Rectal smooth muscle tissue (tissue), 1 donor: ENCODE results near the gene CAD.
"Not testable (repeated sequence)": the region's sequence is repeated elsewhere in the genome, so short reads cannot be mapped to it uniquely, and the experiment has no call there.

Experiments used
- H3K27ac ChIP-seq: one replicate; pipeline ENCODE4 v1.7.0; 2013; ENCODE audit warnings: low read depth, low read length, inconsistent platforms
- H3K27me3 ChIP-seq: one replicate; pipeline ENCODE4 v1.7.0; 2013; ENCODE audit warnings: low read length; ENCODE audit not compliant: control insufficient read depth, insufficient read depth
- H3K36me3 ChIP-seq: one replicate; pipeline ENCODE4 v1.7.0; 2013; ENCODE audit warnings: low read length; ENCODE audit not compliant: control insufficient read depth, insufficient read depth
- H3K4me1 ChIP-seq: one replicate; pipeline ENCODE4 v1.7.0; 2013; ENCODE audit warnings: low read length; ENCODE audit not compliant: control insufficient read depth, insufficient read depth
- H3K4me3 ChIP-seq: one replicate; pipeline ENCODE4 v1.7.0; 2013; ENCODE audit warnings: low read length
- H3K9ac ChIP-seq: one replicate; pipeline ENCODE4 v1.7.0; 2013; ENCODE audit warnings: low read length

CAD gene

DNA sequence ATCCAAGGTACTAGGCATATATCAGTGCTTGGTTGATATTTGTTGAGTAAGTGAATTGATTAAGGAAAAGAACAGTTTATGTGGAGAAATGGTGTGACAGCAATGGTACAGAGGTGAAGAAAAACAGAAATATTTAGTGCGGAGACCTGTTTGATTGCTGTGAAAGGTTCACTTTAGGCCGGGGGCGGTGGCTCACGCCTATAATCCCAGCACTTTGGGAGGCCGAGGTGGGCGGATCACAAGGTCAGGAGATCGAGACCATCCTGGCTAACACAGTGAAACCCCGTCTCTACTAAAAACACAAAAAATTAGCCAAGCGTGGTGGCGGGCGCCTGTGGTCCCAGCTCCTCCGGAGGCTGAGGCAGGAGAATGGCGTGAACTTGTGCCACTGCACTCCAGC lies 51.1 kb downstream of the CAD start:
- not testable (repeated sequence) for H3K4me3 ChIP-seq, H3K4me1 ChIP-seq, H3K27ac ChIP-seq, H3K36me3 ChIP-seq, H3K9ac ChIP-seq
- peaks cover 14% of the 10 kb centered on the region for H3K27me3 ChIP-seq

DNA sequence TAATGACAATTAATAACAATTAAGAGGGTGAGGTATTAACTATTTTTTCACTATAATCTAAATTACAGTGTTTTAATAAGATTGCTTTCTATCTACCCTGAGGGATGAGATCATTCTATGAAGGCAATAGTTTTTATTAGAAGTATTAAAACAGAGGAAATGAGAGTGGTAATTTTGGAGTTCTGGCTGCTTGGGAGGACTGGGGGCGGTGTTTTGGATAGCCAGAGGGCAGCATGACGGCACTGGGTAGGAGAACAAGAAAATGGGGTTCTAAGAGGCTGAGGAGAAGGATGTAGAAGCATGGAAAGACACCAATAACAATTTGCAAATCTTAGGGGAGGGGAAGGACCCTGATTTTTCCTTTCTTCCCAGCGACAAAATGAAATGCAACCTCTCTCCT lies 53.0 kb downstream of the CAD start:
- Histone ChIP-seq H3K27me3 (no peaks in the 10 kb centered on the region), H3K9ac (no peak overlapping the region), H3K36me3 (no peaks in the 10 kb centered on the region), H3K4me1 (no peaks in the 10 kb centered on the region), H3K27ac (no peak overlapping the region), H3K4me3 (no peak overlapping the region)

DNA sequence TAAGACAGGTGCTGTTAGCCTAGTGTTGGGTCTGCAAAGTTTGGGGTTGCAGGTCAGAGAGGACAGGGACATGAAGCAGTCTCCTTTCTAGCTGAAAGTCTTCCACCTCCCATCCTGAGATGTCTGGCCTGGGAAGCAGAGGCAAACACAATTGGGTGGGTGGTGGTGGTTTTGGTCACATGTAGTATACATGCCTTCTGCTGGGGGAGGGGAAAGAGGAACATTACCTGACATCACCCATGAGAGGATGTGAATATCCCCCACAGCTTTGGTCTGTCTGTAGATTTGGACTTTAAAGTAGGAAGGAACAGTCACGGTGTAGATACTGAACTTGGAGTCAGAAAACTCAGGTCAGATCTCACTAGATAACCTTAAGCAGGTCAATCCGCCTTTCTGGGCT lies 53.5 kb downstream of the CAD start:
- Histone ChIP-seq H3K4me1 (no peaks in the 10 kb centered on the region), H3K27ac (no peak overlapping the region), H3K27me3 (no peaks in the 10 kb centered on the region), H3K36me3 (no peaks in the 10 kb centered on the region), H3K4me3 (no peak overlapping the region), H3K9ac (no peak overlapping the region)

DNA sequence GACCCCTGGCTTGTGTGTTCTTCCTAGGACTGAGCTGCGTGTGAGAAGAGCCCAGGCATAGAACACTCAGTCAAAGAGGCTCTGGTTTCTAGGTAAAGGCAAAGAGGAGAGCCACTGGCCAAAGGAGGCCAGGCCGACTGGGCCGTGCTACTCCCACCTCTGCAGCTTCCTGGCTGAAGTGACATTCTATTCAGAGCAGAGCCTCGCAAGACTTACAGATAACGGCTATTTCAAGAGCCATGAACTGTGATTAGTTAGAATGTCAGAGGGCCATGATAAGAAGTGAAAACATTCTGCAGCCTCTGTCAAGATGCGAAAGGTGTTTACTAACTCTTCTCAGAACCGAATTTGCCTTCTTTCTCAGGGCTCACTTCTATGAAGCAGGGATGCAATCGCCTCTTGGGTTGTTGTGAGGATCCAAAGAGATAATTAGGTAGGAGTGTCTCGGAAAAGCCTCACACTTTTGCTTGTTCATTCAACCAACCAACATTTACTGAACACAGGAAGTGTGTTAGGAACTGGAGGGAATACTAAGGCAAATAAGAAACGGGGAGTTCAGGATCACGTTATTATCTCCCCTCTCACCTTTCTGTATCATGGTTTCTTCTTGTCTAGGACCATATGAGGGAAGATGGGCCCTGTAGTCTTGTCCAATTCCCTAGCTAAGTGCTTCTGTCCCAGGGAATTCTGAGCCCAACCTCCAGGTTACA lies 54.6 kb downstream of the CAD start:
- no peak overlapping the region for H3K27ac ChIP-seq
- no peaks in the 10 kb centered on the region for H3K36me3 ChIP-seq

DNA sequence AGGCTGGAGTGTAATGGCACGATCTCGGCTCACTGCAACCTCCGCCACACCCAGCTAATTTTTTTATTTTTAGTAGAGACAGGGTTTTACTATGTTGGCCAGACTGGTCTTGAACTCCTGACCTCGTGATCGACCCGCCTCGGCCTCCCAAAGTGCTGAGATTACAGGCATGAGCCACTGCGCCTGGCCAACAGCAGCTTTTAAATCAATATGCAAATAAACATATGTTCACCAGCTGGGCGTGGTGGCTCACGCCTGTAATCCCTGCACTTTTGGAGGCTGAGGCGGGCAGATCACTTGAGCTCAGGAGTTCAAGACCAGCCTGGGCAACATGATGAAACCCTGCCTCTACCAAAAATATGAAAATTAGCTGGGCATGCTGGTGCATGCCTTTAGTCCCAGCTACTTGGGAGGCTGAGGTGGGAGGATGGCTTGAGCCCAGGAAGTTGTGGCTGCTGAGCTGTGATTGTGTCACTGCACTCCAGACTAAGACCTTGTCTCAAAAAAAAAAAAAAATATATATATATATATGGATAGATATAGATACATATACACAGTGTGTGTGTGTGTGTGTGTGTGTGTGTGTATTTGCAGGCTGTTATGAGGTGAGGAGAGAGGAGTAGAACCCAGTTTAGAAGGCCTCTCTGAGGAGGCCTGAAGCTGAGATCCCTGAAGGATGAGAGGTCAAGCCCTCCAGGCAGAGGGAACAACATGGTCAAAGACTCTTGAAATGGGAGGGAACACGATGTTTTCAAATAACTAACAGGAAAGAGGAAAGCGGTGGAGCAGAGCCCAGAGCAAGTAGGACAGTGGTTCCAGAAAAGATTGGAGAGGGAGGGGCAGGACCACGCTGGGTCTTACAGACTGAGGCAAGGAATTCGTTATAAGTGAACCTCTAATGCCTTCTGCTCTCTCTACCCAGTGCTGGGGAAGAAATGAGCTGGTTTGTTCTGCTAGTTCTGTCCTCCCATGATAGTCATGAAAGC lies 55.7 kb downstream of the CAD start:
- H3K9ac ChIP-seq, H3K36me3 ChIP-seq, H3K27me3 ChIP-seq, H3K4me3 ChIP-seq, H3K4me1 ChIP-seq, H3K27ac ChIP-seq: not testable (repeated sequence)

More for the DNA sequence above, 54.6 kb downstream of the CAD start:
- no peak overlapping the region for H3K9ac ChIP-seq
- no peak overlapping the region for H3K4me3 ChIP-seq
- H3K4me1 ChIP-seq, result no peaks in the 10 kb centered on the region
- no peaks in the 10 kb centered on the region for H3K27me3 ChIP-seq

DNA sequence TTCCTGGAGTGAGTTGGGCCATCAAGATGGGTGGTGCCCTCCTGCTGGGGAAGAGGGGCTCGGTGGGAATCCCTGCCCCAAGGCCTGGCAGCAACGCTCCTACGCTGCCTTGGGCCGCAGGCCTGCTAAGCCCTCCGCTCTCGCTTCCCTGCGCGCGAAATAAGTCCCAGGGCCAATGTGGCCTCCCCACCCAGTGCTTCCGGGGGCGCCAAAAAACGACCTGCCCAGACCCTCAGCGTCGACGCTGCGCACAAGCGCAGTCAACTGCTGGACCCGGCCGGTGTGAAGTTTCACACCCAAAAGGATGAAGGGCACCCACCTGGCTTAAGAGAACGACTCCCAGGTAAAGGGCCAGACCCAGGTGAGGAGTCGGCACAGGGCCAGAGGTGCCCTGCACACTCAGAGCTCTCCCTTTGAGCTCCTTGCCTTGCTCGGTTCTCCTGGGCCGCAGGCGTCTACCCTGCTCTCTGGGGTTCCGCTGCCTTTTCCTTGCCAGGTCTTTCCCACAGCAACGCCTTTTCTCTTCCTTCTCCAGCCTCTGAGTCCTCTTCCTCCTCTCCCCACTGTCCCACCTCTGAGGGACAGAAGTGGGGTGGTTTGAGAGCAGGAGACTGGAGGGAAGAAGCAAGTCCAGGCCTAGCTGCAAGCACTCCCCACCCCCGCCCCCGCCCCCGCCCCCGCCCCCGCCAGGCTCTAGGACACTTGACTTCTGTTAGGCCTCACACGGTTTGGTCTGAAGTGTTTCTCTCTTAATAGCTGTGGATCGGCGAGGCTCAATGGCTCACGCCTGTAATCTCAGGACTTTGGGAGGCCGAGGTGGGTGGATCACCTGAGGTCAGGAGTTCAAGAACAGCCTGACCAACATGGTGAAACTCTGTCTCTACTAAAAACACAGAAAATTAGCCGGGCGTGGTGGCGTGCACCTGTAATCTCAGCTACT lies 58.3 kb downstream of the CAD start, which contains the start of gene DNAJC5G:
DNAJC5G (plus strand) TSS at position 223 of the 940 bp plus-strand sequence. CDS start 1,296 bp downstream, outside the sequence.
- no peaks in the 10 kb centered on the region for H3K27me3 ChIP-seq
- peaks cover 3% of the 10 kb centered on the region for H3K4me1 ChIP-seq
- H3K4me3 ChIP-seq, result no peak within 1 kb of the TSS
- no peak within 1 kb of the TSS for H3K9ac ChIP-seq
- H3K27ac ChIP-seq, result no peak within 1 kb of the TSS
- H3K36me3 ChIP-seq, result no peaks in the 10 kb centered on the region

DNA sequence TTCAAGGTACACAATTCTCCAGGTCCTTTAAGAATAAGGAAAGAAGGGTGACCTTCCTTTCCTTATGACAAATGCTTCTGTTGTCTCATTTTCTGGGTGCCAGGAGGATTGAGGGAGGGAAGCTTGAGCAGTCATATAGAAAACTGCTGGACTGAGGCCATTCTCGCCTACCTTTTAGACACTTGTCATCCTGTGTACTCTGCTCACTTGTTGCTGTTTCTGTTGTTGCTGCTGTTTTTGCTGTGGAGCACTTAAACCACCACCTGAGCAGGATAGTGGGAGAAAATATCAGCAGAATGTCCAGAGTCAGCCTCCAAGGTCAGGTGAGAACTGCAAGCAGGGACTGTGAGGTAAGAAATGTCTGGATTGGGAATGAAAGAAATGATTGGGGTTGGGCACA lies 60.8 kb downstream of the CAD start:
- Histone ChIP-seq H3K27ac (no peak overlapping the region), H3K4me3 (no peak overlapping the region), H3K36me3 (no peaks in the 10 kb centered on the region), H3K9ac (no peak overlapping the region), H3K27me3 (no peaks in the 10 kb centered on the region), H3K4me1 (peaks cover 3% of the 10 kb centered on the region)

DNA sequence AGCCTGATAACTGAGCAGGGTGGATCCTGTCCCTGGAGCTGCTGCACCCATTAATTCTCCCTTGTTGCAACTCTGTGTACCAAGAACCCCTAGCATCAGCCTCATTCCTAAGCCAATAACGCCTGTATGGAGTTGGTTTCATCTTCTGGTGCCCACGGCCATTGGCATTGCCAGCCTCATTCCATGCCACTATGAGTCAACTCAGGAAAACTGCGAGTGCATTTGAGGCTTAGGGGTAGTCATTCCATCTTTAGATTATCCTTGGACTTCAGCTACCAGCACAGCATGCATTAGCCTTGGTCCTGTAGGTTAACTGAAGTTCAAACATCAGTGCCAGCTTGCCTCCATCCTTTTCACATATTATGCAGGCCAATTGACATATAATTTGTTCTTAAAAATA lies 63.7 kb downstream of the CAD start:
- Histone ChIP-seq H3K36me3 (no peaks in the 10 kb centered on the region), H3K27ac (no peak overlapping the region), H3K4me1 (peaks cover 3% of the 10 kb centered on the region), H3K27me3 (no peaks in the 10 kb centered on the region), H3K9ac (no peak overlapping the region), H3K4me3 (no peak overlapping the region)

DNA sequence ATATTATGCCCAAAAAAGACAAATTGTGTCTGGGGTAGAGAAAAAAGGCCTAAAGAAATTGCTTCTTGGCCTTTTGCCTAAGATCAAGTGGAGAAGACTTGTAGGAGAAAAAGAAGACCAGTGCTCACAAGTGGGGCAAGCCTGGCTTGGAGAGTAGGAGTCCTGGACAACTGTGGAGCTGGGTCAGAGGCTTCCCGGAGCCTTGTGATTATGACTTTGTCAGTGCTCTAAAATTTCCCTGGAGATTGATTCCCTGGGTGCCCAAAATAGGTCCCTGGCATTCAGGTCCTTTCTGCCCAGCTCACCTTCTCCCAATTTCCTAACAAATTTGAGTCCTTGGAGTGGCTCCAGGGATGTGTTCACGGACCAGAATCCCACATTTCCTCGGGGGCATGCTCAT lies 64.3 kb downstream of the CAD start:
- Histone ChIP-seq H3K9ac (no peak overlapping the region), H3K27ac (no peak overlapping the region), H3K4me3 (no peak overlapping the region), H3K36me3 (no peaks in the 10 kb centered on the region), H3K4me1 (peaks cover 3% of the 10 kb centered on the region), H3K27me3 (no peaks in the 10 kb centered on the region)

DNA sequence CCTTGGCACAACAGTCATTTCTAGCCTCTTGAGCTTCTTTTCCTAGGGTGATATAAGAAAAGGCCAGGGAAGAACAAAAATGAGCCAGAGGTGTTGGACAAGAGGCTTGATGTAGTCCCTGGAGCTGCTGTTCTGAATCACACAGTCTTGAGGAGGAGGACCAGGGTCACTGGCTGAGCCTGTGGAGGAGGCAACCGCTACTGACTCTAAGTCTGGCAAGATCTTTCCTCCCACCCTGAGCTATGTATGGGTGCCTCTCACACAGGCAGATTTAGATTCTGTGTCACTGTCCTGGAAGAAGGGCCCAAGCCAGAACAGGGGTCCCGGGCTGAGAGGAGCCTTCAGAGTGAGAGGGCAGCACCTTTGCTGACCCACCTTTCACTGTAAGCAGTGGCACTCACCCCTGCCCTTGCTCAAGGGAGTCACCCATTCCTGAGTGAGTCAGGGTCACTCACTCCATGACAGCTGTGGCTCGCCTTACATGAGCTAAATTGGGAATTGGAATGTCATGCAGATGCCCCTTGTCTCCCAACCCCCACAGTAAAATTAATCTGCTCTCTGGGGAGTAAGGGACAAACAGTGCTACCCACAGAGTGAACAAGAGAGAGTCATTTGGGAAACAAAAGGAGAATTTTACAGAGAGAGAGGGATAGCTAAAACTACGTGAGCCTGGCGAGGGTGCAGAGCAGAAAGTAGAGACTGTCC lies 64.8 kb downstream of the CAD start, which contains the start of gene TRIM54:
TRIM54 (plus strand) TSS at position 575 of the 705 bp plus-strand sequence. CDS start 303 bp downstream, outside the sequence.
- Histone ChIP-seq H3K36me3 (no peaks in the 10 kb centered on the region), H3K9ac (no peak within 1 kb of the TSS), H3K4me1 (peaks cover 3% of the 10 kb centered on the region), H3K27ac (no peak within 1 kb of the TSS), H3K4me3 (no peak within 1 kb of the TSS), H3K27me3 (no peaks in the 10 kb centered on the region)

DNA sequence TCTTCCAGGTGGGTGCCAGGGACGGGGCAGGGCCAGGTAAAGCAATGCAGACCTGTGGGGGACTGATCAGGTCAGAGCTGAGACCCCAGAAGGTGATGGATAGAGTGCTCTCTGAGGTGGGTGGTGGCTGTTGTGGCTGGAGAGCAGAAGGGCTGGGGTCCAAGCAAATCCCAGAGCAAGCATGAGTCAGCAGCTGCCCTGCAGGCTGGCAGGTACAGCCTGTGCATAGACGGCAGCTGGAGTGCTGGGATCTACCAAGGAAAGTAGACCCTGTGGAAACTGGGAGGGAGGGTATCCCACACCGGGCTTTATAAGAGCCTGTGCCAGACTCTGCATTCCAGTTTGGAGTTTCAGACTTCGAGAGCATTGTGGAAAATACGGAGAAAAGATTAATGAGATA lies 65.7 kb downstream of the CAD start:
- Histone ChIP-seq H3K9ac (no peak overlapping the region), H3K27ac (no peak overlapping the region), H3K36me3 (no peaks in the 10 kb centered on the region), H3K4me3 (no peak overlapping the region), H3K27me3 (no peaks in the 10 kb centered on the region), H3K4me1 (peaks cover 3% of the 10 kb centered on the region)
